Right lung (tissue), 5 donors: ENCODE measurements around the gene SLC2A1. TPM values are rescaled to one million over a fixed set of nuclear protein-coding genes. Genes with fewer than 3 reads are reported as not detected.
"Not testable (repeated sequence)": the region's sequence is repeated elsewhere in the genome, so short reads cannot be mapped to it uniquely, and the experiment has no call there.

ENCODE experiments used
- DNase-seq, 2 donors: peaks; one replicate each; pipeline ENCODE4 v3.0.0-alpha.2; 2013
- polyA plus RNA-seq, 5 donors: library from polyadenylated mRNA; unstranded; fragments of 120-200 nt; gene quantifications; one replicate each; pipeline versions ENCODE4 v1.2.1 to v1.2.3, GENCODE V29; 2013; ENCODE audit warnings: inconsistent platforms in 1 of 5, low replicate concordance in 1 of 5; ENCODE audit not compliant: insufficient read length in 5 of 5, insufficient read depth in 1 of 5

Gene SLC2A1
- polyA plus RNA-seq, 5 donors: 39.3 to 105 (median 64.2) TPM

- no peak for DNase-seq
Observed at GRCh38 chr1:42908046-42908445, 50.6 kb downstream of the SLC2A1 start.

- DNase-seq: no peak
Observed at GRCh38 chr1:42904434-42904833, 54.2 kb downstream of the SLC2A1 start.

GRCh38 chr1:42899960-42900359, 58.7 kb downstream of the SLC2A1 start:
- DNase-seq: not testable (repeated sequence)

GRCh38 chr1:42891465-42892138, 67.1 kb downstream of the SLC2A1 start:
- DNase-seq: peak; percentile 35 to 37

- no peak for DNase-seq
Observed at GRCh38 chr1:42889264-42889663, 69.4 kb downstream of the SLC2A1 start.

GRCh38 chr1:42888013-42888633, 70.5 kb downstream of the SLC2A1 start:
- DNase-seq: no peak

- DNase-seq: no peak
Observed at GRCh38 chr1:42887366-42887765, 71.3 kb downstream of the SLC2A1 start.

GRCh38 chr1:42886800-42887199, 71.9 kb downstream of the SLC2A1 start:
- no peak for DNase-seq

- DNase-seq: no peak
Observed at GRCh38 chr1:42886046-42886739, 72.5 kb downstream of the SLC2A1 start.

GRCh38 chr1:42880384-42880783, 78.3 kb downstream of the SLC2A1 start:
- DNase-seq: no peak

GRCh38 chr1:42877380-42877779, 81.3 kb downstream of the SLC2A1 start:
- DNase-seq: peak in 1 of 2 donors; percentile 19

- no peak for DNase-seq
Observed at GRCh38 chr1:42876009-42876408, 82.7 kb downstream of the SLC2A1 start.

Other genes starting within 250 kb of the SLC2A1 start
- 10 to 100 TPM; 12.3 to 25.6 (median 21.1) TPM for gene CLDN19, start 218.6 kb downstream of the SLC2A1 start, polyA plus RNA-seq
- gene P3H1, start 191.8 kb downstream of the SLC2A1 start, polyA plus RNA-seq: 100 to 1,000 TPM in 1 of 5 donors, 10 to 100 TPM in 4; 79.9 to 101 (median 85.6) TPM
- gene C1orf50, start 191.6 kb downstream of the SLC2A1 start, polyA plus RNA-seq: 10 to 100 TPM in 4 of 5 donors, 1 to 10 TPM in 1; 9.6 to 14.1 (median 13.2) TPM
- 1 to 10 TPM in 3 of 5 donors, under 1 TPM in 2; 0.47 to 1.5 (median 1.3) TPM for gene TMEM269, start 173.9 kb downstream of the SLC2A1 start, polyA plus RNA-seq
- gene ERMAP, start 141.7 kb downstream of the SLC2A1 start, polyA plus RNA-seq: 10 to 100 TPM; 24.0 to 30.8 (median 29.3) TPM
- 10 to 100 TPM; 66.7 to 76.4 (median 72.8) TPM for gene SVBP, start 141.5 kb downstream of the SLC2A1 start, polyA plus RNA-seq
- 10 to 100 TPM; 16.0 to 21.0 (median 17.7) TPM for gene ZNF691, start 112.3 kb downstream of the SLC2A1 start, polyA plus RNA-seq
- 10 to 100 TPM; 42.0 to 54.9 (median 54.2) TPM for gene EBNA1BP2, start 213.4 kb upstream of the SLC2A1 start, polyA plus RNA-seq
- gene CFAP57, start 213.5 kb upstream of the SLC2A1 start, polyA plus RNA-seq: 1 to 10 TPM; 1.7 to 5.9 (median 4.3) TPM